HCT116 (cell line): ENCODE data around the gene MORN5.

Experiments used
- CEBPB ChIP-seq: IDR thresholded peaks from 2 replicates; pipeline ENCODE4 v1.6.1; 2012; ENCODE audit warnings: low read depth
- CTCF ChIP-seq, 3 experiments: fragments of 200-600 bp in 1 of 3; sonication (generic) in 1 of 3; IDR thresholded peaks in 2 of 3; conservative IDR thresholded peaks in 1 of 3; 2 replicates each; pipeline ENCODE4 v1.5.1; 2012 to 2017; ENCODE audit warnings: low read depth in 2 of 3, low read length in 2 of 3, antibody characterized with exemption in 1 of 3, borderline replicate concordance in 1 of 3, control low read depth in 1 of 3, mild to moderate bottlenecking in 1 of 3, mixed read lengths in 1 of 3, mixed run types in 1 of 3, moderate library complexity in 1 of 3; ENCODE audit not compliant: insufficient read depth in 1 of 3
- ELF1 ChIP-seq: IDR thresholded peaks from 2 replicates; pipeline ENCODE4 v1.6.1; 2012; ENCODE audit warnings: low read depth, borderline replicate concordance
- EZH2 ChIP-seq: fragments of 200-600 bp; sonication (generic); IDR thresholded peaks from 2 replicates; pipeline ENCODE4 v1.6.1; 2017; ENCODE audit warnings: antibody characterized with exemption, mixed run types
- EZH2phosphoT487 ChIP-seq: fragments of 200-600 bp; IDR thresholded peaks from 2 replicates; pipeline ENCODE4 v1.6.1; 2018; ENCODE audit warnings: antibody characterized with exemption, borderline replicate concordance
- FOSL1 ChIP-seq: IDR thresholded peaks from 2 replicates; pipeline ENCODE4 v1.6.1; 2012; ENCODE audit warnings: low read depth
- MAX ChIP-seq: IDR thresholded peaks from 2 replicates; pipeline ENCODE4 v1.6.1; 2012
- POLR2AphosphoS5 ChIP-seq: IDR thresholded peaks from 2 replicates; pipeline ENCODE4 v1.6.1; 2011; ENCODE audit warnings: mild to moderate bottlenecking, low read depth, low read length, moderate library complexity
- REST ChIP-seq: IDR thresholded peaks from 2 replicates; pipeline ENCODE4 v1.6.1; 2012; ENCODE audit warnings: low read depth
- SIN3A ChIP-seq: IDR thresholded peaks from 2 replicates; pipeline ENCODE4 v1.6.1; 2012; ENCODE audit warnings: low read depth
- SP1 ChIP-seq: IDR thresholded peaks from 2 replicates; pipeline ENCODE4 v1.6.1; 2012; ENCODE audit warnings: low read depth
- TCF7L2 ChIP-seq: IDR thresholded peaks from 2 replicates; pipeline ENCODE4 v1.7.0; 2011; ENCODE audit warnings: borderline replicate concordance, inconsistent platforms; ENCODE audit not compliant: insufficient read depth, insufficient read length; ENCODE audit errors: extremely low read depth
- ZBTB33 ChIP-seq: IDR thresholded peaks from 2 replicates; pipeline ENCODE4 v1.6.1; 2011; ENCODE audit warnings: mild to moderate bottlenecking, low read length, moderate library complexity; ENCODE audit not compliant: insufficient replicate concordance; ENCODE audit errors: extremely low read depth

GRCh38 chr9:122220673-122221182 lies 61.0 kb downstream of the MORN5 start:
- TF ChIP-seq CTCF (IDR thresholded peaks at IDR 0.05 in 2 of 3, conservative IDR thresholded peaks at IDR 0.05 in 1 of 3; ENCODE audit: borderline replicate concordance in 1 of 3, insufficient read depth in 1 of 3, low read depth in 2 of 3, low read length in 2 of 3) (no peak), CEBPB (no peak), ZBTB33 (no peak), TCF7L2 (no peak), EZH2phosphoT487 (no peak), SP1 (no peak), MAX (no peak), SIN3A (no peak), POLR2AphosphoS5 (no peak), EZH2 (no peak), ELF1 (no peak), REST (no peak), FOSL1 (no peak)
